ENCODE data around the gene MAN2C1.
"Not testable (repeated sequence)": the region's sequence is repeated elsewhere in the genome, so short reads cannot be mapped to it uniquely, and the experiment has no call there.

DNA sequence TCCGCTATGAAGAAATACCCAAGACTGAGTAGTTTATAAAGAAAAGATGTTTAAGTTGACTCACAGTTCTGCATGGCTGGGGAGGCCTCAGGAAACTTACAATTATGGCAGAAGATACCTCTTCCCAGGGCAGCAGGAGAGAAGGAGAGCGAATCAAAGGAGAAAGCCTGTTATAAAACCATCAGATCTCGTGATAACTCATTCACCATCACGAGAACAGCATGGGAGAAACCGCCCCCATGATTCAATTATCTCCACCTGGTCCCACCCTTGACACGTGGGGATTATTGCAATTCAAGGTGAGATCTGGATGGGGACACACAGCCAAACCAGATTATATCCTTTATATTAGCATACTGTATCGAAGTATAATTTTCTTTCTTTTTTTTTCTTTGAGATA is 36.3 kb downstream of the MAN2C1 start:
- TF ChIP-seq, protein P1, sequence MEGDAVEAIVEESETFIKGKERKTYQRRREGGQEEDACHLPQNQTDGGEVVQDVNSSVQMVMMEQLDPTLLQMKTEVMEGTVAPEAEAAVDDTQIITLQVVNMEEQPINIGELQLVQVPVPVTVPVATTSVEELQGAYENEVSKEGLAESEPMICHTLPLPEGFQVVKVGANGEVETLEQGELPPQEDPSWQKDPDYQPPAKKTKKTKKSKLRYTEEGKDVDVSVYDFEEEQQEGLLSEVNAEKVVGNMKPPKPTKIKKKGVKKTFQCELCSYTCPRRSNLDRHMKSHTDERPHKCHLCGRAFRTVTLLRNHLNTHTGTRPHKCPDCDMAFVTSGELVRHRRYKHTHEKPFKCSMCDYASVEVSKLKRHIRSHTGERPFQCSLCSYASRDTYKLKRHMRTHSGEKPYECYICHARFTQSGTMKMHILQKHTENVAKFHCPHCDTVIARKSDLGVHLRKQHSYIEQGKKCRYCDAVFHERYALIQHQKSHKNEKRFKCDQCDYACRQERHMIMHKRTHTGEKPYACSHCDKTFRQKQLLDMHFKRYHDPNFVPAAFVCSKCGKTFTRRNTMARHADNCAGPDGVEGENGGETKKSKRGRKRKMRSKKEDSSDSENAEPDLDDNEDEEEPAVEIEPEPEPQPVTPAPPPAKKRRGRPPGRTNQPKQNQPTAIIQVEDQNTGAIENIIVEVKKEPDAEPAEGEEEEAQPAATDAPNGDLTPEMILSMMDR (IDR thresholded peaks at IDR 0.05) = not testable (repeated sequence)
- TF ChIP-seq, protein P2, sequence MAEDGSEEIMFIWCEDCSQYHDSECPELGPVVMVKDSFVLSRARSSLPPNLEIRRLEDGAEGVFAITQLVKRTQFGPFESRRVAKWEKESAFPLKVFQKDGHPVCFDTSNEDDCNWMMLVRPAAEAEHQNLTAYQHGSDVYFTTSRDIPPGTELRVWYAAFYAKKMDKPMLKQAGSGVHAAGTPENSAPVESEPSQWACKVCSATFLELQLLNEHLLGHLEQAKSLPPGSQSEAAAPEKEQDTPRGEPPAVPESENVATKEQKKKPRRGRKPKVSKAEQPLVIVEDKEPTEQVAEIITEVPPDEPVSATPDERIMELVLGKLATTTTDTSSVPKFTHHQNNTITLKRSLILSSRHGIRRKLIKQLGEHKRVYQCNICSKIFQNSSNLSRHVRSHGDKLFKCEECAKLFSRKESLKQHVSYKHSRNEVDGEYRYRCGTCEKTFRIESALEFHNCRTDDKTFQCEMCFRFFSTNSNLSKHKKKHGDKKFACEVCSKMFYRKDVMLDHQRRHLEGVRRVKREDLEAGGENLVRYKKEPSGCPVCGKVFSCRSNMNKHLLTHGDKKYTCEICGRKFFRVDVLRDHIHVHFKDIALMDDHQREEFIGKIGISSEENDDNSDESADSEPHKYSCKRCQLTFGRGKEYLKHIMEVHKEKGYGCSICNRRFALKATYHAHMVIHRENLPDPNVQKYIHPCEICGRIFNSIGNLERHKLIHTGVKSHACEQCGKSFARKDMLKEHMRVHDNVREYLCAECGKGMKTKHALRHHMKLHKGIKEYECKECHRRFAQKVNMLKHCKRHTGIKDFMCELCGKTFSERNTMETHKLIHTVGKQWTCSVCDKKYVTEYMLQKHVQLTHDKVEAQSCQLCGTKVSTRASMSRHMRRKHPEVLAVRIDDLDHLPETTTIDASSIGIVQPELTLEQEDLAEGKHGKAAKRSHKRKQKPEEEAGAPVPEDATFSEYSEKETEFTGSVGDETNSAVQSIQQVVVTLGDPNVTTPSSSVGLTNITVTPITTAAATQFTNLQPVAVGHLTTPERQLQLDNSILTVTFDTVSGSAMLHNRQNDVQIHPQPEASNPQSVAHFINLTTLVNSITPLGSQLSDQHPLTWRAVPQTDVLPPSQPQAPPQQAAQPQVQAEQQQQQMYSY (CRISPR knock-in tag; IDR thresholded peaks at IDR 0.05) = not testable (repeated sequence)
- not testable (repeated sequence) for TF ChIP-seq CREB1 (CRISPR knock-in tag; IDR thresholded peaks at IDR 0.05); TEAD4 (CRISPR knock-in tag; IDR thresholded peaks at IDR 0.05); ZNF121 (CRISPR knock-in tag; IDR thresholded peaks at IDR 0.05); NR2C2 (CRISPR knock-in tag; IDR thresholded peaks at IDR 0.05); TEAD1 (CRISPR knock-in tag; IDR thresholded peaks at IDR 0.05); IRF2 (CRISPR knock-in tag; IDR thresholded peaks at IDR 0.05; ENCODE audit: borderline replicate concordance, low read depth); ESRRA (CRISPR knock-in tag; IDR thresholded peaks at IDR 0.05; ENCODE audit: borderline replicate concordance)
- TF ChIP-seq, protein P3, sequence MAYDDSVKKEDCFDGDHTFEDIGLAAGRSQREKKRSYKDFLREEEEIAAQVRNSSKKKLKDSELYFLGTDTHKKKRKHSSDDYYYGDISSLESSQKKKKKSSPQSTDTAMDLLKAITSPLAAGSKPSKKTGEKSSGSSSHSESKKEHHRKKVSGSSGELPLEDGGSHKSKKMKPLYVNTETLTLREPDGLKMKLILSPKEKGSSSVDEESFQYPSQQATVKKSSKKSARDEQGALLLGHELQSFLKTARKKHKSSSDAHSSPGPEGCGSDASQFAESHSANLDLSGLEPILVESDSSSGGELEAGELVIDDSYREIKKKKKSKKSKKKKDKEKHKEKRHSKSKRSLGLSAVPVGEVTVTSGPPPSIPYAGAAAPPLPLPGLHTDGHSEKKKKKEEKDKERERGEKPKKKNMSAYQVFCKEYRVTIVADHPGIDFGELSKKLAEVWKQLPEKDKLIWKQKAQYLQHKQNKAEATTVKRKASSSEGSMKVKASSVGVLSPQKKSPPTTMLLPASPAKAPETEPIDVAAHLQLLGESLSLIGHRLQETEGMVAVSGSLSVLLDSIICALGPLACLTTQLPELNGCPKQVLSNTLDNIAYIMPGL (CRISPR knock-in tag; IDR thresholded peaks at IDR 0.05) = not testable (repeated sequence)
- TF ChIP-seq, protein P4, sequence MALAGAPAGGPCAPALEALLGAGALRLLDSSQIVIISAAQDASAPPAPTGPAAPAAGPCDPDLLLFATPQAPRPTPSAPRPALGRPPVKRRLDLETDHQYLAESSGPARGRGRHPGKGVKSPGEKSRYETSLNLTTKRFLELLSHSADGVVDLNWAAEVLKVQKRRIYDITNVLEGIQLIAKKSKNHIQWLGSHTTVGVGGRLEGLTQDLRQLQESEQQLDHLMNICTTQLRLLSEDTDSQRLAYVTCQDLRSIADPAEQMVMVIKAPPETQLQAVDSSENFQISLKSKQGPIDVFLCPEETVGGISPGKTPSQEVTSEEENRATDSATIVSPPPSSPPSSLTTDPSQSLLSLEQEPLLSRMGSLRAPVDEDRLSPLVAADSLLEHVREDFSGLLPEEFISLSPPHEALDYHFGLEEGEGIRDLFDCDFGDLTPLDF (CRISPR knock-in tag; IDR thresholded peaks at IDR 0.05) = not testable (repeated sequence)
- TF ChIP-seq, protein P5, sequence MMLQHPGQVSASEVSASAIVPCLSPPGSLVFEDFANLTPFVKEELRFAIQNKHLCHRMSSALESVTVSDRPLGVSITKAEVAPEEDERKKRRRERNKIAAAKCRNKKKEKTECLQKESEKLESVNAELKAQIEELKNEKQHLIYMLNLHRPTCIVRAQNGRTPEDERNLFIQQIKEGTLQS (CRISPR knock-in tag; conservative IDR thresholded peaks at IDR 0.05) = not testable (repeated sequence)
